ENCODE measurements around the gene CAMK2D.

Gene CAMK2D

GRCh38 chr4:113511944-113512343 lies 249.6 kb downstream of the CAMK2D start:
- DNase-seq (ENCODE audit: extremely low read depth, low read depth), result no peak
- H3K4me3 ChIP-seq (replicated peaks; ENCODE audit: low read depth, low read length), result no peak overlapping the region
- TF ChIP-seq, protein P1, sequence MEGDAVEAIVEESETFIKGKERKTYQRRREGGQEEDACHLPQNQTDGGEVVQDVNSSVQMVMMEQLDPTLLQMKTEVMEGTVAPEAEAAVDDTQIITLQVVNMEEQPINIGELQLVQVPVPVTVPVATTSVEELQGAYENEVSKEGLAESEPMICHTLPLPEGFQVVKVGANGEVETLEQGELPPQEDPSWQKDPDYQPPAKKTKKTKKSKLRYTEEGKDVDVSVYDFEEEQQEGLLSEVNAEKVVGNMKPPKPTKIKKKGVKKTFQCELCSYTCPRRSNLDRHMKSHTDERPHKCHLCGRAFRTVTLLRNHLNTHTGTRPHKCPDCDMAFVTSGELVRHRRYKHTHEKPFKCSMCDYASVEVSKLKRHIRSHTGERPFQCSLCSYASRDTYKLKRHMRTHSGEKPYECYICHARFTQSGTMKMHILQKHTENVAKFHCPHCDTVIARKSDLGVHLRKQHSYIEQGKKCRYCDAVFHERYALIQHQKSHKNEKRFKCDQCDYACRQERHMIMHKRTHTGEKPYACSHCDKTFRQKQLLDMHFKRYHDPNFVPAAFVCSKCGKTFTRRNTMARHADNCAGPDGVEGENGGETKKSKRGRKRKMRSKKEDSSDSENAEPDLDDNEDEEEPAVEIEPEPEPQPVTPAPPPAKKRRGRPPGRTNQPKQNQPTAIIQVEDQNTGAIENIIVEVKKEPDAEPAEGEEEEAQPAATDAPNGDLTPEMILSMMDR (IDR thresholded peaks at IDR 0.05; ENCODE audit: low read depth, low read length, missing control alignments), result no peak

DNA sequence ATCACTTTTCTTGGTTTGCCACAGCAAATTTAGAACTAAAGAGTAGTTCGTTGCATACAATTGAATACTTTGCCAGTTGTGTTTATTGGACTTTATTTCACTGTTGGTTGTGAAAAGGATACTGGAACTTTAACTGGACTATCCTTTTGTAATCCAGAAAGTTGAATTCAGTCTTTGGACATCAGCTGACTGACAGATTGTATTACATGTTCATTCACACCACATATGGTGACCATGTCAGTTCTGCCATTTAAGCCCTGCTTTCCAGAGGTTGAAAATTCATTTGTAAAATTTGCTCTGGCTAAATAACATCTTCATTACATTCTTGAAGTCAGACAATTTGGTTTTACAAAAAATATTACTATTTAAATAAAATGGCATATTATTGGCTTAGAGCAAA lies 251.7 kb downstream of the CAMK2D start:
- no peak for DNase-seq (ENCODE audit: extremely low read depth, low read depth)
- H3K4me3 ChIP-seq (replicated peaks; ENCODE audit: low read depth, low read length), result no peak overlapping the region
- TF ChIP-seq, protein P1 (IDR thresholded peaks at IDR 0.05; ENCODE audit: low read depth, low read length, missing control alignments), result no peak

DNA sequence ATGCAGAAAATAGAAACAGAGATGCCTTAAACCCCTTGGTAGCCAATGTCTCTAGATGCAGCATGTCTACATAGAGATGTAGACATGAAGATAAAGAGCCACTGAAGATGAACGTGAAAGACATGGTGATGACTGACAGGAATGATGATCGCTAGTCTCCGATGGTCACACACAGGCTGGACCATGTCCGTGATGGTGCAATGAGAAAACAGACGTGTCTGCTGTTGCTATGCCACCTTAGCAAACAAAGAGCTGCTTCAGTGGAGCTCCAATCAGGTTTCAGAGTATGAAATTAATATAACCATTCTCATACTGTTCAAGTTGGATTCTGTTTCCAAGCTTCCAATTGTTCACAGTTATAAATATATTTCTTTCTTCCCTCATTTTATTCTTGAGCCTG lies 256.5 kb downstream of the CAMK2D start:
- no peak for DNase-seq (ENCODE audit: extremely low read depth, low read depth)

DNA sequence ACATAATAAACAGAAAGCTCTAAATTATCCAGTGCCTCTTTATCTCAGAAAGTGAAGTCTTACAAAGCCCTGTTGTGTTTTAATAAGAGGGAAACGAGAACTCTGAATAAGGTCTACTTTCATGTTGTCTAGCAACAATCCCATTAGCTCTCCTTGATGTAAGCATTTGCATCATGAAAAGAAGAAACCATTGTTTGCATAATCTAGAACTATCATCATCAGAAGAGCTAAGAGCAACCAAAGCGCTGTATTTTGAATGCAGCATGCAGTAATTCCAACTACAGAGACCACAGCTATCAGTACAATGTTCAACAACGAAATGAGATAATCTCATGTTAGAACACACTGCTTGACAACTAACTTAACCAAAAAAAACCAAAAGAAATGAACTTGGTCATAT lies 257.1 kb downstream of the CAMK2D start:
- no peak for DNase-seq (ENCODE audit: extremely low read depth, low read depth)
- TF ChIP-seq, protein P1 (IDR thresholded peaks at IDR 0.05; ENCODE audit: low read depth, low read length, missing control alignments), result no peak
- no peak overlapping the region for H3K4me3 ChIP-seq (replicated peaks; ENCODE audit: low read depth, low read length)

More for the DNA sequence above, 256.5 kb downstream of the CAMK2D start:
- TF ChIP-seq, protein P1 (IDR thresholded peaks at IDR 0.05; ENCODE audit: low read depth, low read length, missing control alignments), result no peak
- no peak overlapping the region for H3K4me3 ChIP-seq (replicated peaks; ENCODE audit: low read depth, low read length)

- no peak overlapping the region for H3K4me3 ChIP-seq (replicated peaks; ENCODE audit: low read depth, low read length)
- DNase-seq (ENCODE audit: extremely low read depth, low read depth), result no peak
- TF ChIP-seq, protein P1 (IDR thresholded peaks at IDR 0.05; ENCODE audit: low read depth, low read length, missing control alignments), result no peak
Observed at GRCh38 chr4:113503691-113504090, 257.8 kb downstream of the CAMK2D start.

- DNase-seq (ENCODE audit: extremely low read depth, low read depth), result no peak
- TF ChIP-seq, protein P1 (IDR thresholded peaks at IDR 0.05; ENCODE audit: low read depth, low read length, missing control alignments), result no peak
- no peak overlapping the region for H3K4me3 ChIP-seq (replicated peaks; ENCODE audit: low read depth, low read length)
Observed at GRCh38 chr4:113502906-113503305, 258.6 kb downstream of the CAMK2D start.

DNA sequence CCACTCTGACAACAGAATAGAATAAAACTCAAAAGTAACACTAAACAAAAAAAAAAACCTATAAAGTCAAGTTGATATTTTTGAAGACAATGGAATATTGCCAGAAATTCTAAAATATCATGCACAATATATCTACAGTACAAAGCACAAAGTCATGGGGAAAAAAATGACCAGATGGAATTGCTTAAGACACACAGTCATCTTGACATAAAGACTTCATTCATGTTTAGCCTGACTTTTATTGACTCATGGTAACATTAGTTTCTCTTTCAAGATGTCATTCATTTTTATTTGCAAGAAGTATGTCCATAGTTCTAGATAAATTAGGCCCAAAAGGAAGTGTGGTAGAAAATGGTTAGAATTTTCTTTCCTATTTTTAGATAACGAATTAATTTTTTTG lies 259.1 kb downstream of the CAMK2D start:
- TF ChIP-seq, protein P1 (IDR thresholded peaks at IDR 0.05; ENCODE audit: low read depth, low read length, missing control alignments), result no peak
- no peak for DNase-seq (ENCODE audit: extremely low read depth, low read depth)
- H3K4me3 ChIP-seq (replicated peaks; ENCODE audit: low read depth, low read length), result no peak overlapping the region
